ENCODE data around the gene TBX4.
"Not testable (repeated sequence)": the region's sequence is repeated elsewhere in the genome, so short reads cannot be mapped to it uniquely, and the experiment has no call there.

The TBX4 gene

GRCh38 chr17:61483778-61484116 lies 31.5 kb downstream of the TBX4 start:
- DNase-seq (ENCODE audit: low read depth), result no peak

- no peak for DNase-seq (ENCODE audit: low read depth)
These were observed 32.0 kb downstream of the TBX4 start for GRCh38 chr17:61484174-61484573.

- no peak for DNase-seq (ENCODE audit: low read depth)
These were observed 33.0 kb downstream of the TBX4 start for GRCh38 chr17:61485067-61485775.

- DNase-seq (ENCODE audit: low read depth), result no peak
These were observed 34.2 kb downstream of the TBX4 start for GRCh38 chr17:61486135-61487120.

- no peak for DNase-seq (ENCODE audit: low read depth)
These were observed 35.2 kb downstream of the TBX4 start for GRCh38 chr17:61487161-61487988.

GRCh38 chr17:61487989-61488595 lies 35.9 kb downstream of the TBX4 start:
- DNase-seq (ENCODE audit: low read depth), result no peak

GRCh38 chr17:61488878-61489718 lies 36.9 kb downstream of the TBX4 start:
- DNase-seq (ENCODE audit: low read depth), result no peak

GRCh38 chr17:61489719-61490490 lies 37.7 kb downstream of the TBX4 start:
- no peak for DNase-seq (ENCODE audit: low read depth)

GRCh38 chr17:61490540-61490975 lies 38.3 kb downstream of the TBX4 start:
- peak; percentile 92 for DNase-seq (ENCODE audit: low read depth)

- no peak for DNase-seq (ENCODE audit: low read depth)
These were observed 39.8 kb downstream of the TBX4 start for GRCh38 chr17:61491981-61492380.

- DNase-seq (ENCODE audit: low read depth), result no peak
These were observed 40.7 kb downstream of the TBX4 start for GRCh38 chr17:61492759-61493526.

GRCh38 chr17:61493830-61494324 lies 41.7 kb downstream of the TBX4 start:
- DNase-seq (ENCODE audit: low read depth), result not testable (repeated sequence)

- no peak for DNase-seq (ENCODE audit: low read depth)
These were observed 42.3 kb downstream of the TBX4 start for GRCh38 chr17:61494325-61495160.

- peak; percentile 62 for DNase-seq (ENCODE audit: low read depth)
These were observed 43.1 kb downstream of the TBX4 start for GRCh38 chr17:61495161-61495857.

- no peak for DNase-seq (ENCODE audit: low read depth)
These were observed 44.1 kb downstream of the TBX4 start for GRCh38 chr17:61496174-61496956.

- no peak for DNase-seq (ENCODE audit: low read depth)
These were observed 44.9 kb downstream of the TBX4 start for GRCh38 chr17:61496957-61497653.
